ENCODE data around the gene TPSG1.
A peak's percentile ranks its signal among the peaks of the same experiment; 100 is the strongest.
"Not testable (repeated sequence)": the region's sequence is repeated elsewhere in the genome, so short reads cannot be mapped to it uniquely, and the experiment has no call there.

TPSG1 gene

DNA sequence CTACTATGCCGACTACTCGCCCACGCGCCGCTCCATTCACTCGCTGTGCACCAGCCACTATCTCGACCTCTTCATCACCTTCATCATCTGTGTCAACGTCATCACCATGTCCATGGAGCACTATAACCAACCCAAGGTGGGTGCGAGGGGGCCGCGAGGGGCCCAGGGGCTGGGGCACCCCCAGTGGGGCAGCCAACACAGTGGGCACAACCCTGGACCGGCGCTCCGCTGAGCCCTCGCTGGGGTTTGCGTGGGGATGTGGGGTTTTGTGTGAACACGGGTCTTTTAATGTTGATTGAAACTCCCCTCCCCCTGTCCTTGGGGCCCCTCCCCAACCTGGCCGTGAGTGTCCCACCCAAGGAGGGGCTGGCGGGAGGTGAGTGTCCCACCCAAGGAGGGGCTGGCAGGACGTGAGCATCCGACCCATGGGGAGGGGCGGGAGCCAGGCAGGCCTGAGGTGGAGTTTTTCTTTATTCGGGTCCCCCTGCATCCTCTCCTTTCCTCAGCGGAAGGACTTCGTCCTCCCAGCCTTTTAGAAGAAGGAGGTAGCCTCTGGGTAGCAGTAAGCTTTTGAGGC lies 11.2 kb downstream of the TPSG1 start:
- DNase-seq, result no peak

GRCh38 chr16:1213231-1213630 lies 11.8 kb downstream of the TPSG1 start:
- DNase-seq, result no peak

- no peak for DNase-seq
Measured at GRCh38 chr16:1212616-1213194, 12.4 kb downstream of the TPSG1 start.

GRCh38 chr16:1211451-1212268 lies 13.4 kb downstream of the TPSG1 start:
- no peak for DNase-seq

GRCh38 chr16:1210461-1210860 lies 14.6 kb downstream of the TPSG1 start:
- DNase-seq, result no peak

GRCh38 chr16:1209081-1209480 lies 16.0 kb downstream of the TPSG1 start:
- DNase-seq, result no peak

DNA sequence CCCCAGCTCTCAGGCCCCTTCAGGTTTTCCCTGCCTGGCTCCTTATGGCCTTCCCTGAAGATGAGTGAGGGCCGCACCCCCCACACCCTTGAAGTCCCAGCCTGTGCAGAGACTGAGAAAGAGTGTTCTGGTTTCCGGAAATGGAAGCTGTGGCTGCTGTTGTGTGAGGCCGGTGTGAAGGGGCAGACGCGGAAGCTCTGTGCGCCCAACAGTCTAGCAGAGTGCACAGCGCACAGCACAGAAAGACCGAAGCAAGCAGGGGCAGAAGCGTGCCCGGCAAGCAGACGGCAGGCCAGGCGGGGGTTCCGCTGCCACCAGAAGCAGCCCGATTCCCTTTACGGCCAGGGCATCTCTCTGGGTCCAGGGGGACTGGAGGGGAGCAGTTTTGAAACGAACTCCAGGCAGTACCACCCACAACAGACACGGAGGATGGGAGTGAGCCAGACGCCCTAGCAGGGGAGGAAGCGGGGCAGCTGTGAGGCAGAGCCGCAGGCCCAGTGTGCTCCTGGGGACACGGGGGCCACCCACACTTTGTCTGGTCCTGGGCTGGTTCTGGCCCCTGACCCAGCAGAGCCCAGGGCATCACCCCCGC lies 16.7 kb downstream of the TPSG1 start:
- peak; percentile 60 for DNase-seq

DNA sequence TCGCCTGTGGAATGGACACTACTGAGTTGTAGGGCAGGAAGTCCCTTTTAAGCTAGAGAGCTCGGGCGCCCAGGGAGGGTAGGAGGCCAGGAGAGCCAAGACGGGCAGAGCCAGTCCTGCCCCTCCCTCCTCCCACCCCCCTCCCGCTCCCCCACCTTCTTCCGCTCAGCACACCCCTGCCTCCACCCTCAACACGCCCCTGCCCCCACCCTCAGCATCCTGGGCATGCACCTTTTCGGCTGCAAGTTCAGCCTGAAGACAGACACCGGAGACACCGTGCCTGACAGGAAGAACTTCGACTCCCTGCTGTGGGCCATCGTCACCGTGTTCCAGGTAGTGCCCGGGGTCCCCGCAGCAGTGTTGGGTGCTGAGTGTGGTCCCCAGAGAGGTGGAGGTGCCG lies 18.3 kb downstream of the TPSG1 start:
- no peak for DNase-seq

GRCh38 chr16:1206326-1206725 lies 18.7 kb downstream of the TPSG1 start:
- no peak for DNase-seq

DNA sequence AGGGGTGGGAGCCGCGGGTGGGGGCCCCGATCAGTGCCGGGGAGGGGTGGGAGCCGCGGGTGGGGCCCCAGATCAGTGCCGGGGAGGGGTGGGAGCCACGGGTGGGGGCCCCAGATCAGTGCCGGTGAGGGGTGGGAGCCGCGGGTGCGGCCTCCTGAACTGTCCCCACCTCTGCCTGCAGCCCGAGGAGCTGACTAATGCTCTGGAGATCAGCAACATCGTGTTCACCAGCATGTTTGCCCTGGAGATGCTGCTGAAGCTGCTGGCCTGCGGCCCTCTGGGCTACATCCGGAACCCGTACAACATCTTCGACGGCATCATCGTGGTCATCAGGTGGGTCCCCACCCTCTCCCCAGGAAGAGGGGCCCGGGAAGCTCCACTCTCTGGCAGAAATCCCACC lies 20.1 kb downstream of the TPSG1 start:
- DNase-seq, result no peak

DNA sequence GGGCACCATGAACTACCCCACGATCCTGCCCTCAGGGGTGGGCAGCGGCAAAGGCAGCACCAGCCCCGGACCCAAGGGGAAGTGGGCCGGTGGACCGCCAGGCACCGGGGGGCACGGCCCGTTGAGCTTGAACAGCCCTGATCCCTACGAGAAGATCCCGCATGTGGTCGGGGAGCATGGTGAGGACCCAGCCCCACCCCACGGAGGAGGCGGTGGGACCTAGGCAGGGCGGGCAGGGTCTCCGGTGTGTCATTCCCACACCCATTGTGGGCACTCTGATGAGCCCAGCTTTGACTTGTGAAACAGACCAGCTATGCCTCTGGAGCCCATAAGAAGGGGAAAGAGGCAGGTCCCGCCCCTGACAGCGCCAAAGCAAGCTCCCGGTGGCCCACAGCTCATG lies 22.8 kb downstream of the TPSG1 start:
- DNase-seq, result no peak

- DNase-seq, result no peak
Measured at GRCh38 chr16:1201444-1201843, 23.6 kb downstream of the TPSG1 start.

- DNase-seq, result no peak
Measured at GRCh38 chr16:1200014-1200627, 24.9 kb downstream of the TPSG1 start.

- no peak for DNase-seq
Measured at GRCh38 chr16:1199347-1200013, 25.6 kb downstream of the TPSG1 start.

- not testable (repeated sequence) for DNase-seq
Measured at GRCh38 chr16:1198671-1199346, 26.3 kb downstream of the TPSG1 start.

DNA sequence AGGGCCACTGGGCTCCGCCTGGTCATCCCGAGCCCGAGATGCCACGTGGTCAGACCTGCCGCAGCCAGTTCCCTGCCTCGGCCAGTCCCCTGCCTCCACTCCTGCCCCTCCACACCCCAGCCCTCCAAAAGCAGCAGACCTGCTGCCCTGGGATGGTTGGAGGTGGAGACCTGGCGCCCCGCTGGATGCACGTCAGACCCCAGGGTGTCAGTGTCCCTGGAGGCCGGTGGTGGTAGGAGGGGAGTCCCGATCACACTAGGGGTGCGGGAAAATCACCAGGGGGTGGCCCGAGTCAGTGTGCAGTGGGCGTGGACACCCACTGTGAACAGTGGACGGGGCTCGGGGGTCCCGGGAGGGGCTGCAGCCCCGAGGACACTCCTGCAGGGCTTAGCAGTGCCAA lies 26.9 kb downstream of the TPSG1 start:
- no peak for DNase-seq

DNA sequence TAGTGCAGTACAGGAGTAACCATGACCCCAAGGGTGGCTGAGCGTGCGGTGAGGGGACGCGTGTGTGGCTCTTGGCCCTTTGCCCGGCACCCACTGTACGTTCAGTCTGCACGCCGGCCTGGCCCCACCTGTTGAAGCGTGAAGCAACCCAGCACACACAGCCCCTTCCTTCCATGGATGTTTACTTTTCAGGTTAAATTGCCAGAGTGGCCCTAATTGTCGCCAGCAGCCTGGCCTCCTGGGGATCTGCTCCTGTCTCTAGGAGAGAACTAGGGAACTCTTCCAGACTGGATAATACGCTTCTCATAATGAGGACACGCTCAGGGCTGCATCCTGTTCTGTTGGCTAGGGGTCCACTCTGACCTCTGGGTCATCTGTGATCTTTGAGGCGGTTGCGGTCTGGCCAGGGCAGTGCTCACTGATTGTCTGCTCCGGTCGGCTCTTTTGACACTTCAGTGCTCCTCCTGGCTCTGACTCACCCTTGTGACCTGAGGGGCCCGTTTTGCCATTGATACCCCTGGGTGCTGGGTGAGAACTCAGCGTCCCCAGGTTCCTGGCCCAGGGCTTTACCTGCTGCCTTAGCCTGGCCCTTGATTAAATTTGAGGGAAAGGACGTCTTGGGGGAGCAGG lies 27.7 kb downstream of the TPSG1 start:
- DNase-seq, result no peak

- DNase-seq, result no peak
Measured at GRCh38 chr16:1196494-1196893, 28.6 kb downstream of the TPSG1 start.

DNA sequence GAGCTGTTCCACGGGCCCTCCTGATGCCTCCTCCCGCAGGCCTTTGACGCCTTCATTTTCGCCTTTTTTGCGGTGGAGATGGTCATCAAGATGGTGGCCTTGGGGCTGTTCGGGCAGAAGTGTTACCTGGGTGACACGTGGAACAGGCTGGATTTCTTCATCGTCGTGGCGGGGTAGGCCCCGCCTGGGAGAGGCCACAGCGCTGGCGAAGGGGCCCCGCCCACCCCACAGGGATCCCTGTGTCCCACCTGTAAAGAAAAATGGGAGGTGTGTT lies 29.7 kb downstream of the TPSG1 start:
- DNase-seq, result no peak

- DNase-seq, result peak; percentile 72
Measured at GRCh38 chr16:1194665-1195392, 30.2 kb downstream of the TPSG1 start.

- DNase-seq, result no peak
Measured at GRCh38 chr16:1193825-1194581, 31.1 kb downstream of the TPSG1 start.
